Parathyroid adenoma (tissue), 2 donors: ENCODE data around the gene SLC48A1.

ENCODE experiments used
- H2AFZ ChIP-seq: fragments of 300-600 bp; sonication (generic); one replicate; pipeline ENCODE4 v1.7.0; 2017; ENCODE audit warnings: antibody characterized with exemption, mild to moderate bottlenecking
- H3K27ac ChIP-seq: fragments of 300-600 bp; sonication (generic); one replicate; pipeline ENCODE4 v1.7.0; 2017
- H3K27me3 ChIP-seq: fragments of 300-600 bp; sonication (generic); one replicate; pipeline ENCODE4 v1.7.0; 2017; ENCODE audit warnings: low read length; ENCODE audit not compliant: control insufficient read depth, insufficient read depth
- H3K36me3 ChIP-seq: fragments of 300-600 bp; sonication (generic); one replicate; pipeline ENCODE4 v1.7.0; 2017; ENCODE audit warnings: low read length; ENCODE audit not compliant: control insufficient read depth, insufficient read depth
- H3K4me1 ChIP-seq: fragments of 300-600 bp; sonication (generic); one replicate; pipeline ENCODE4 v1.7.0; 2017; ENCODE audit warnings: control low read depth
- H3K4me2 ChIP-seq: fragments of 300-600 bp; sonication (generic); one replicate; pipeline ENCODE4 v1.7.0; 2017; ENCODE audit warnings: low read length
- H3K4me3 ChIP-seq: fragments of 300-600 bp; sonication (generic); one replicate; pipeline ENCODE4 v1.7.0; 2017; ENCODE audit warnings: low read depth, low read length
- H3K79me2 ChIP-seq: fragments of 300-600 bp; sonication (generic); one replicate; pipeline ENCODE4 v1.7.0; 2017; ENCODE audit warnings: control low read depth
- H3K9ac ChIP-seq: fragments of 300-600 bp; sonication (generic); one replicate; pipeline ENCODE4 v1.7.0; 2017; ENCODE audit warnings: mild to moderate bottlenecking
- H3K9me3 ChIP-seq: fragments of 300-600 bp; sonication (generic); one replicate; pipeline ENCODE4 v1.7.0; 2017; ENCODE audit warnings: low read length; ENCODE audit not compliant: control insufficient read depth
- TF ChIP-seq, protein P1 (sequence below): fragments of 300-600 bp; sonication (generic); IDR thresholded peaks from one replicate; pipeline ENCODE4 v1.7.0; 2017; ENCODE audit warnings: antibody characterized with exemption, mild to moderate bottlenecking
- donor health status: primary hyperparathyroidism.

SLC48A1 gene

DNA sequence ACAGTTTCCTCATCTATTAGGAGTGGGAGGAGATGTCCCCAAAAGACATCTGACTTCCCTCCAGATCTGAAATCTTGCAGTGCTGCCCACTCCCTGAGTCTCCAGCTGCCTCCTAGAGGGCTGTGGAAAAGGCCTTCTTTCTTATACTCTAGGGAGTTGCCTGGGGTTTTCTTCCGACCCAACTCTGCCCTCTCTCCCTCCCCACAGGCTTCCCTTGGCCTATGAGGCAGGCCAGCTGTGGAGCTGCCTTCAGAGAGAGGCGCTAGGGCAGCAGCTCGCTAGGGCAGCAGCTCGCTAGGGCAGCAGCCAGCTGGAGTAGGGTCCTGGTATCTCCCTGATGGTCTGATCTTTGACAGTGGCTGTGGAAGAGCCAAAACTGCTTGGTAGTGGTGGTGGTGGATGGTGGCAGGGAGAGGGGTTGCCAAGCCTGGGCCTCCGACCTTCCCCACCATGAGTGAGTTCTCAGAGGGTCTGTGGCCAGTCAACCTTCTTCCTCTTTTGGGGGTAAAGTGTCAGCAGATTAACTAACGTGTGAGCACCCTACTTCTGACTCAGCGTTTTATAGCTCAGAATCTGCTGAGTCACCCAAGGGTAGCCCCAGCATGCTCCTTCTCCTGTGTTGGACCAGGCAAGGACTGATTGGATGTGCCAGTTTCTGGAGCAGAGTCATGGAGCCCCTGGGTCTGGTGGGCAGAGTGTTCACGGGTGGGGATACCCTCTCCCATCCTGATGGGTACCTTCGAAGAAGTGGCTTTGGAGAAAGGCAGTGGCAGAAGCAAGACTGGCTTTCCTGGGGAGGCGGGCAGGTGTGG is 2.3 kb downstream of the SLC48A1 start:
- H3K27ac ChIP-seq = peak overlapping the region; percentile 92
- H3K27me3 ChIP-seq = no peaks in the 10 kb centered on the region
- no peaks in the 10 kb centered on the region for H3K9me3 ChIP-seq
- no peak overlapping the region for H3K9ac ChIP-seq
- no peak overlapping the region for H3K4me3 ChIP-seq
- peak overlapping the region; percentile 44 for H3K4me2 ChIP-seq
- H2AFZ ChIP-seq = no peak overlapping the region
- peaks cover 15% of the 10 kb centered on the region for H3K79me2 ChIP-seq
- TF ChIP-seq, protein P1, sequence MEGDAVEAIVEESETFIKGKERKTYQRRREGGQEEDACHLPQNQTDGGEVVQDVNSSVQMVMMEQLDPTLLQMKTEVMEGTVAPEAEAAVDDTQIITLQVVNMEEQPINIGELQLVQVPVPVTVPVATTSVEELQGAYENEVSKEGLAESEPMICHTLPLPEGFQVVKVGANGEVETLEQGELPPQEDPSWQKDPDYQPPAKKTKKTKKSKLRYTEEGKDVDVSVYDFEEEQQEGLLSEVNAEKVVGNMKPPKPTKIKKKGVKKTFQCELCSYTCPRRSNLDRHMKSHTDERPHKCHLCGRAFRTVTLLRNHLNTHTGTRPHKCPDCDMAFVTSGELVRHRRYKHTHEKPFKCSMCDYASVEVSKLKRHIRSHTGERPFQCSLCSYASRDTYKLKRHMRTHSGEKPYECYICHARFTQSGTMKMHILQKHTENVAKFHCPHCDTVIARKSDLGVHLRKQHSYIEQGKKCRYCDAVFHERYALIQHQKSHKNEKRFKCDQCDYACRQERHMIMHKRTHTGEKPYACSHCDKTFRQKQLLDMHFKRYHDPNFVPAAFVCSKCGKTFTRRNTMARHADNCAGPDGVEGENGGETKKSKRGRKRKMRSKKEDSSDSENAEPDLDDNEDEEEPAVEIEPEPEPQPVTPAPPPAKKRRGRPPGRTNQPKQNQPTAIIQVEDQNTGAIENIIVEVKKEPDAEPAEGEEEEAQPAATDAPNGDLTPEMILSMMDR = no peak
- H3K36me3 ChIP-seq = no peaks in the 10 kb centered on the region
- peaks cover 56% of the 10 kb centered on the region for H3K4me1 ChIP-seq

DNA sequence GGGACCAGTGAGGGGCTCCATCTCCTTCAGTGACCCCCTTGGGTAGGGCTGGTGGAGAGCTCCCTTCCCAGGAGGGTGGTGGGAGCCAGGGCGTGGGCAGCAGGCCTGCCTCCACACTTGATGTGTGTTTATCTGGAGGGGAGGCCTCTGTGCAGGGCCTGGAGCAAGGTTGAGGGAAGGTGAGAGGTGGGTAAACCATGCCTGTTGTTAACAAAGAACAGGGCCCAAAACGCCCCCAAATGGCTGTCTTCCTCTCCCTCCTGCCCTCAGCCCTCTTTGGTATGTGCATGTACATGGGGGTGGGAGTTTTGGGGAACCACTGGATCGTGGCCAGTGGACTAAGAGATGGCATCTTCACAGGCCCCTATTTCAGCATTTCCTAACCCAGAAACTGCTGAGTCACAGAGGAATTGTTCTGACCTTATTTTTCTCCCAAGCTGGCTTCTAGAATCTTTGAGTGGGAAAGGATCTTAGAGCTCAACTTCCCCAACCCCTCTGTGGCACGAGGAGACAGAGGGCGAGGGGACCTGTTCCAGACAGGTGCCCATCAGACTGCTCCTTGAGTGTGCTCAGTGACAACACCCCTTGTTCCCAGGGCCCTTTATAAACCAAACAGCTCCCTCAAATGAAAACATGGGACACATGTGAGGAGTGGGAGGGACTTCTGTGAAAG is 3.6 kb downstream of the SLC48A1 start:
- H3K36me3 ChIP-seq = no peaks in the 10 kb centered on the region
- peaks cover 15% of the 10 kb centered on the region for H3K79me2 ChIP-seq
- TF ChIP-seq, protein P1 = no peak
- peak overlapping the region; percentile 92 for H3K27ac ChIP-seq
- H3K4me2 ChIP-seq = peak overlapping the region; percentile 44
- H2AFZ ChIP-seq = no peak overlapping the region
- H3K4me3 ChIP-seq = peak overlapping the region; percentile 11
- H3K9ac ChIP-seq = no peak overlapping the region
- no peaks in the 10 kb centered on the region for H3K9me3 ChIP-seq
- H3K27me3 ChIP-seq = no peaks in the 10 kb centered on the region
- H3K4me1 ChIP-seq = peaks cover 56% of the 10 kb centered on the region

DNA sequence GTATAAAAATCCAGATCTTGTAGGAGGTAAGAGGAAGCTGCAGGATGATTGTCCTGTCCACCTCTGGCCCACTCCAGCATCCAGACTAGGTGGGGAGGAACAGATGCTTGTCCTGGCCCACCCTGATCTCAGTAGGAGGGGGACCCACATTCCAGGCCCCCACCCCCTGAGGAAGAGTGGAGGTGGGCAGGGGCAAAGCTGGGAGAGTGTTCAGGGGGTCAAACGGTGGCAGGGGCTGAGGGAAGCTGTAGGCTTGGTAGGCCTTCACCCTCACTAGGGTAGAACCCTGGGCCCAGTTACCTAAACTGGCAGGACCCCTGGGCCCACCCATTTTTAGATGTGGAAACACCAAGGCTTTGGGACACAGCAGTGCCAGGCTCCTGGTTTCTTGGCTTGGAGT is 4.1 kb downstream of the SLC48A1 start:
- peak overlapping the region; percentile 92 for H3K27ac ChIP-seq
- TF ChIP-seq, protein P1 = no peak
- H3K9ac ChIP-seq = no peak overlapping the region
- H3K4me3 ChIP-seq = peak overlapping the region; percentile 11
- H2AFZ ChIP-seq = no peak overlapping the region
- no peaks in the 10 kb centered on the region for H3K9me3 ChIP-seq
- H3K27me3 ChIP-seq = no peaks in the 10 kb centered on the region
- no peaks in the 10 kb centered on the region for H3K36me3 ChIP-seq
- H3K4me1 ChIP-seq = peaks cover 56% of the 10 kb centered on the region
- H3K79me2 ChIP-seq = peaks cover 15% of the 10 kb centered on the region
- peak overlapping the region; percentile 44 for H3K4me2 ChIP-seq

DNA sequence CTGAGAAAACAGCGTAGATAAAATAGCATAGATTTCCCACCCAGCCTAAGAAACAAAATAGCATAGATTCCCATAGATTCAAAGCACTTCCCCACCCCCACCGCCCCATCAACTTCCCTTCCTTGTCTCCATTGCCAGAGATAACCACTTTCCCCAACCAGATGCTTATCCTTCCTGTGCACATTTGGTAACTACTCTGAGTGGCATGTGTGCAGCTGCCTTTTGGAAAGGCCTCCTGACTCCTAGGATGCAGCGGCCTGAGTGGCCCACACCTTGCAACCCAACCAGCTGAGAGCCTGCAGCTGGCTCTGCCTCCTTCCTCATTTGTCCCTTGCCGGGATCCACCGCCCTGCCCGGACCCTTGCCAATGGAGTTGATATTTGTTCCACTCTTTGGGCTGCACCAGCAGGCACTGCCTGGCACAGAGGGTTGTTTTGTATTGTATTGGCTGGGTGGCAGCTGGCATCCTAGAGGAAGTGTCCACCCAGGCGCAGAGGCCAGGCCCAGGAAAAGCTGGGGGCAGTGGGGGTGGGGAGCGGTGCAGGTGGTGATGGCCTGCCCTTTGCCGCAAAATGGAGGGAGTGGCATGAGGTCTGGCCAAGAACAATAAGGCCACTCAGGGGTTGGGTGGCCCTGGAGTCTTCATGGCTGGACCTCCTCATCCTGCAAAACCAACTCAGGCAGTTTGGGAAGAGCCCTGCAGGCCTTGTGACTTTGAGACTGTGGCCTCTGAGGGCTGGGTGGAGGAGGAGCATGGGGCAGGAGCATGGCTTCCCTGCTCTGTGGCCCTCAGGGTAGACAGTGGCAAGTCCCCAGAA is 4.9 kb downstream of the SLC48A1 start:
- Histone ChIP-seq H3K79me2 (peaks cover 15% of the 10 kb centered on the region), H3K27ac (peak overlapping the region; percentile 92), H3K9me3 (no peaks in the 10 kb centered on the region), H3K36me3 (no peaks in the 10 kb centered on the region), H3K9ac (no peak overlapping the region), H2AFZ (no peak overlapping the region), H3K4me1 (peaks cover 56% of the 10 kb centered on the region), H3K27me3 (no peaks in the 10 kb centered on the region), H3K4me2 (peak overlapping the region; percentile 19), H3K4me3 (no peak overlapping the region)
- TF ChIP-seq, protein P1 = no peak
